NCI-H2107 treated with DMSO at 0.1 percent for 48 hours (cell line): ENCODE data around the gene ATP9A.
"Not testable (repeated sequence)": the region's sequence is repeated elsewhere in the genome, so short reads cannot be mapped to it uniquely, and the experiment has no call there.

Experiments
- DNase-seq: peaks from one replicate; lab custom pipeline; 2025; ENCODE audit not compliant: unreplicated experiment; lab: John Stamatoyannopoulos, UW

ATP9A gene

DNA sequence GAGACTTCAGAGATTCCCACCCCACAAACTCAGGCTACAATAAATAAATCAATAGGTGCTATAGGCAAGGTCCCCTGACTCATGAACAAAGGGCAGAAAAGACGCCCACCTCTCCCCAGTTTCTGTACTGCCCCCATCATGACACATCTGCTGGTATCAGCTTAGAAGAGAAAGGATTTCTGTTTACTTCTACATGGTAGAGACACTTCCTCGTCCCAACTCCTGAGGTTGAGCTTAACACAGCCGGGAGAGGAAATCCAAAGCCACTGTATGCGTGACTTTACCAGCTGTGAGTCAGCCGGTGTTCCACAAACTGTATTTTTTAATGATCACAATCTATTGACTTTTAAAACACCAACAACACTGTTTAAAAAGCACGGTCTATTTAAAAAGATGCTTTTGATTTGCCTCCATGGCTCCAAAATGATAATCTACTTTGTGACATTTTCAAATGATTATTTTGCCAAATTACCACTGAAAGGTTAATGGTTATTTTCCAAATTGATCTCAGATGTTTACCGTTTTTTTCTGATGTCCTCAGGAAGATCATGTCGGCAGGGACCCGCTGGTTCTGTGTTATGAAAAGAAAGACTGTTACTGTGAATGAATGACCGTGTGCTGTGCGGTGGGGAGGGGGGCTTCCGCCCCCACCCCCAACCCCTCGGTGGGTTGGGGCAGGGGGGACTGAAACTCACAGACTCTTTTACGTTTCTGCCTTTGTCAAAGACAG lies 72.5 kb downstream of the ATP9A start:
- no peak for DNase-seq

DNA sequence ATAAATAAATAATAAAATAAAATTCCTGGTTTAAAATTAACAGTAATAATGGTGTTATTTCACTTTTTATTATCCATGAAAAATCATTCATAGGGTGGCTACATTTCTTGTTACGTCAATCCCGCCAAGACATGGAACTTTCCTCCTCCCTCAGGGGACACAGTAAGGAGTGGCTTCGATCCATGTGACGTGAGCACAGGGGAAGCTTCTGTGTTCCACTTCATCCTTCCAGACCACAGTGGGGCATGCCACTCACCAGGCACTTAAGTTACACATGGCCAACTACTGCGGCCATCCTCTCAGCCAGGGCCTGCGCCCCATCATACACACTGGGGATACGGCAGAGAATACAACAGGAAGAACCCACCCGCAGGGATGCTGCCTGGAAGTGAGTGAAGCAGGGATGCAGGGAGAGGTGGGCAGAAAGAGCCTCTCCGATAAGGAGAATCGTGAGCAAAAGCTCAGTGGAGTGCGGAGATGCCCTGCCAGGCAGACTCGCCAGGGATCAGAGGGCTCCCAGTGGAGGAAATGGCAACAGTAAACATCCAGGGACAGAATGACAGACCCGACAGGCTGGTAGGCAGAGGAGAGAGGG lies 75.3 kb downstream of the ATP9A start:
- no peak for DNase-seq

DNA sequence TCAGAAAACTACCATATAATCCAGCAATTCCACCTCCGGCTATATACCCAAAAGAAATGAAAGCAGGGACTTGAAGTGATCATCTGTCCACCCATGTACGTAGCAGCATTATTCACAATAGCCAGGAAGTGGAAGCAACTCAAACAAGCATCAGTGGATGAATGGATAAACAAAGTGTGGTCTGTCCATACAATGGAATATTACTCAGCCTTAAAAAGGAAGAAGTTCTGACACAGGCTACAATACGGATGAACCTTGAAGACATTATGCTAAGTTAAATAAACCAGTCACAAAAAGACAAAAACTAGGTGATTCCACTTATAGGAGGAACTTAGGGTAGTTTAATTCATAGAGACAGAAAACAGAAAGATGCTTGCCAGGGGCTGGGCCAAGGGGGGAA lies 76.5 kb downstream of the ATP9A start:
- no peak for DNase-seq

DNA sequence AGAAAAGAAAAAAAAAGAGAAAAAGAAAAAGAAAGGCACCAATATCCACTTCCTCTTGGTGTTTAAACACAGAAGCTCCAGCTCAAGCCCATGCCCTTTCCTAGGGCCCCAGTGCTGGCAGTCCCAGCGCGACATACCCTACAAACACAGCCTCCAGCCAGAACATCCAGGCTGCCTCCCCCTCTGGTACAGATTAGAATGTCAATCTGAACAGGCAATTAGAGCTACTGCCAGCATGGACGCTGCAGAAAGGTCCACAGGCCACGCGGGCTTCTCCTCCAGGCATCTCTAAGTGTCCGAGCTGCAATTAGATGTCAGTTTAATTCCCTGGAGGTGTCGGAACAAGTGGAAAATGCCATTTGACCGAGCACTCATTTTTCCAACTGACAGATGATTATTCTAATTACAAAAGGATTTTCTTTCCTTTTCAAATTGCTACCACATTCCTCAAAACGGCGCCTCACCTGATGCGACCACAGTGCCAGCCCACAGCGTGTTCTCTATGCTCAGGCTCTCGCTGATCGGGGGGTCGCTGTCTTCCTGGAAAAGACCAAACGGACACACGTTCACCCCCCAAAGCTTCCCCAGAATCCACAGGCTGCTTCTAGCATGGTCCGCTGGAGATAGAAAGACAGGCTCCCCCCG lies 79.5 kb downstream of the ATP9A start:
- no peak for DNase-seq

DNA sequence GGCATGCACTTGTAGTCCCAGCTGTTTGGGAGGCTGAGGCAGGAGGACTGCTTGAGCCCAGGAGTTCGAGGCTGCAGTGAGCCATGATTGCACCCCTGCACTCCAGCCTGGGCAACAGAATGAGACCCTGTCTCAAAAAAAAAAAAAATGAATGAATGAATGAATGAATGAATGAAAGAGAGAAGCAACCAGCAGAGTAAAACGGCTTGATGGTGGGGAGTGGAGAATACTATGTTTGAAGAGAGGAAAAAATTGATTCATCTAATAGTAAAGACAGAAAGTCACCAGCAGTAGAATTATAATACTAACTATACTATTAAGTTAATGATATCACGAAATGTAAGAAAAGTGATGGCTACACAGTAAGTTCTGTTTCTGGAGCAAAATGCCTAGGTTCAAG lies 80.6 kb downstream of the ATP9A start:
- DNase-seq, result no peak

DNA sequence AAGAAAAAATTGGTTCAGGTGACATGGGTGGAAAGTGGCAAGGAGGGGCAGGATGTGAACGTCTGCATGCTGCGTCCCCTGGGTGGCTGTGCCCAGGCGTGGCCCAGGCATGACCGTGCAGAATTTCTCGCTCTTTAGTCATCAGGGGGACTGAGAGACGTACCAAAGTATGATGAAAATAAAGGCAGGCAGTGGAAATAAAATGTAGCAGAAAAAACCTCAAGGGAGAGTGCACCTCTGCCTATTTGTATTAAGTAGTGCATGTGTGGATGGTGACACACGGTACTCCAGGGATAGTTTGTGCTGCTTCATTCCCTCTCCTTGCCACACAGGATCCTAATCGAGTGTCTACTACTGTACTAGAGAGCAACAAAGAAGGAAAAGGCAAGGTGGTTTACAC lies 81.1 kb downstream of the ATP9A start:
- DNase-seq, result no peak

DNA sequence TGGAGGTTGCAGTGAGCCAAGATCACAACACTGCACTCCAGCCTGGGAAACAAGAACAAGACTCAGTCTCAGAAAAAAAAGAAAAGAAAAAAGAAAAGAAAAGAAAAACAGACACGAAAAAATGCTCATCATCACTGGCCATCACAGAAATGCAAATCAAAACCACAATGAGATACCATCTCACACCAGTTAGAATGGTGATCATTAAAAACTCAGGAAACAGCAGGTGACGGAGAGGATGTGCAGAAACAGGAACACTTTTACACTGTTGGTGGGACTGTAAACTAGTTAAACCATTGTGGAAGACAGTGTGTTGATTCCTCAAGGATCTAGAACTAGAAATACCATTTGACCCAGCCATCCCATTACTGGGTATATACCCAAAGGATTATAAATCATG lies 82.7 kb downstream of the ATP9A start:
- DNase-seq, result not testable (repeated sequence)

DNA sequence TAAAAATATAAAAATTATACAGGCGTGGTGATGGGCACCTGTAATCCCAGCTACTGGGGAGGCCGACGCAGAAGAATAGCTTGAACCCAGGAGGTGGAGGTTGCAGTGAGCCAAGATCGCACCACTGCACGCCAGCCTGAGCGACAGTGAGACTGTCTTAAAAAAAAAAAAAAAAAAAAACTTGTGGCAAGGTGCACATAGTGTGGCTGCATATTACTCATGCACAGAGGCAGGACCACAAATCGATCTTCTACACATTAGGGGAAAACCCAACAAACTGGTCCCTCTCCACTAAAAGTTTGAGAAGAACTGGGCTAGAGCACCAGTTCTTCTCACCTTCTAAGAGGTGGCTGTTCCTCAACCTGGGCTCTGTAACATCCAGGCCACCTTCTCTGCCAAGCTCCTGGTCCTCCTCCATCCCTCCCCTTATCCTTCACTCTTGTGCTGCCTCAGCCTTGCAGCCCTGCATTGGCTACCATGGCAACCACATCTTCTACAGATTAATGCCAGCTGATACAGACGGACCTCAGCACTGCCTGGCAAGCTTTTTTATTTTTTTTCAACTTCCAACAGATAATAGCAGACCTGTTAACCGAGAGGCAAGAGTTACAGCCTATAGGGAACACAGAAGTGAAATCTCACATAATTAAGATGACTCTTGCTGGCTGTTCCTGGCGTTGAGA lies 88.0 kb downstream of the ATP9A start:
- DNase-seq, result no peak

DNA sequence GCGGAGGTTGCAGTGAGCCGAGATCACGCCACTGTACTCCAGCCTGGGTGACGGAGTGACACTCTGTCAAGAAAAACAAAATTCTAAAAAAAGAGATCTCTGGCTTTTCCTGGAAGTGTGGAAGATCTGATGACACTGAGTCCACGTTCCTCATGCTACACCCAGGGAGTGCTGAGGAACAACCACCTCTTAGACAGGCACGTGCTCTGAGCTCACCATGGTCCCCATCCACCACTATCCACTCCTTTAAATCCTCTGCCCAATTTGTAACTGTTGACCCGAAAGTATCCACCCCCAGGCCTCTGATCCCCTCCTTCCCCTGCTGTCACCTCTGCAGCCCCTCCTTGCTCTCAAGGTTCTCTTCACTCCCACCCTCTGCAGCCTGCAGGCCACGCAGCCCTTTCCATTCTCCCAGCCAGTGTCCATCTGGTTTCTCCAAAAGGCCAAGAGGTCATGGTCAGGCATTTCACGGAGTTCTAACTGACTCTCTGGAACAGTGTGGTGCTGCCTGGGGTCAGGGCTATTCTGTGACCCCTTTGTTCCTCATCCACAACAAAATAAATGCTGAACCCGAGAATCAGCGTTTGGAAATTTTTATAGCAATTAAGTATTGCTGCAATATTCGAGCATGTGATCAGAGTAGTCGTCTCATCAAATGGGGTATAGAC lies 88.8 kb downstream of the ATP9A start:
- no peak for DNase-seq

DNA sequence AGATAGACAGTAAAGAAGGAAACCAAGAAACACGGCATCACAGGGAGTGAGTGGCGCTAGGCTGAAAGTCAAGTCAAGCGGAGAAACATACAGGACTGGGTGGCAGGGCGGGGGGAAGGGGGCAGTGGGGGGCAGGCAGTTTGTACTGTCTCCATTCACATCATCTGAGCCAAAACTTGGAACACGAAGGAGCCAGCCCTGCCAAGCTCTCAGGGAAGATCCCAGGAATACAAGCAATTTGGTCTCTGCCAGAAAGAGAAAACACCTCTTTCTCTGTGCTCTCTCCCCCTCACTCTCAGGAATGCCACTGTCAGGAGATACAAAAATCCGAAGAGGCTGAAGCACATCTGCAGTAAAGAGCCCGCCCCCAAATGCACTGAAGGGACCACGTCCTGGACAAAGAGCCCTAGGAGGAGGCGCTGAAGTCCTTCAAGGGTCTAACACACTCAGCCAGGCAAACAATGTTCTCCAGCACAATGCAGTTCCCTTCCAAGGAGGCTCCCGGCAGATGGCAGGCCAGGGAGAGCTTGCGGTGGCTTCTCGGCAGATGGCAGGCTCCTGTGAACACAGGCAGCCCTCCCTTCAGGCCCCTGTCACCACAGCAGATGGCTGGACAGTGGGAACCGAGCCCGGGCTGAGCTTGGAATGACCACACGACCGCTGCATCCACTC lies 90.0 kb downstream of the ATP9A start:
- DNase-seq, result no peak

DNA sequence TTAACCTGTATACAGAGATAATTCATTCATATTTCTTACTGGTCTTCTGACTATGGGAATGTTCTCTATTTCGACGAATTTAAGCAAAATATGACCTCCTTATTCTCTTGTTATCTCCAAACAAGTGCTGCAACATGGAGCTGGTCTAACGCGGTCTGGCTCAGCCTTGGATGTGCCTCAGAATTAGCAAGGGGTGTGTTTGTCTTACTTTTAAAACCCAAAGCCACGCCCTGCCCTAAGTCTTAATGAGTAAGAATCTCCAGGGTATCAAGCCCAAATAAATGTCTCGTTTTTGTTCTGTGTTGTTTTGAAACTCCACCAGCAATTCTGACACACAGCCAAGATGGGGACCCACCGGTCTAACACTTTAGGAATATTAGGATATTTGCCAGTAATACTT lies 99.2 kb downstream of the ATP9A start:
- DNase-seq, result no peak

DNA sequence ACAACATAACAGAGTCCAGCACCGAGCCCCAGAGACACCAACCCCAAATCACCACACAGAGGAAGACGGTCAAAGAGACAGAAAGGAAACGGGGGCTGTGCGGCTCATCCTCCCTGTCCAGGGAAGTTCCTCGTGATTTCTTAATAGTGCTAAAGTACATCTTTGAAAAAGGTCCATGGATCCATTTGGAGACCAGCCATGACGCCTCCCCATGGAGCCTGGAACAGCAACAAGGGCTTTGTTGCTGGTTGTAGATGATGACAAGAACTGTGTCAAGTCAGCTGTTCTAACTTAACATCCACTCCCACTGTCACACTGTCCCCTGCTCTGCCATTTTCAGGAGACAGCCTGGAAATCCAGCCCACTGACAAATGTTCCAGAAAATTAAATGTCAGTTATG lies 99.7 kb downstream of the ATP9A start:
- DNase-seq, result no peak

DNA sequence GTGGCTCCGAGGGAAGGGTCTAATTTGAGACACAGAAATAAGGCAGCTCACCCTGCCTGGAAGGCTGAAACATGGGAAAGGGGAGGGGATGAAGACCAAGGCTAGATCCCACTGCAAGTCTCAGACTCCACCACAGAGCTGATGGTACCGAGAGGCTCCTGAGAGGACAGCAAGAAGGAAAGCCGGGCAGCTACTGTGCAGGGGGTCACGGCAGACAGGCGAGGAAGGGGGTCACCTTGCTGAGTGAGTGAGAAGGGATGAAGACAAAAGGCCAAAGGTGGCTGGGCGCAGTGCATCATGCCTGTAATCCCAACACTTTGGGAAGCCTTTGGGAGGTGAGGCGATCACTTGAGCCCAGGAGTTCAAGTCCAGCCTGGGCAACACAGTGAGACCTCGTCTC lies 100.7 kb downstream of the ATP9A start:
- DNase-seq, result no peak

DNA sequence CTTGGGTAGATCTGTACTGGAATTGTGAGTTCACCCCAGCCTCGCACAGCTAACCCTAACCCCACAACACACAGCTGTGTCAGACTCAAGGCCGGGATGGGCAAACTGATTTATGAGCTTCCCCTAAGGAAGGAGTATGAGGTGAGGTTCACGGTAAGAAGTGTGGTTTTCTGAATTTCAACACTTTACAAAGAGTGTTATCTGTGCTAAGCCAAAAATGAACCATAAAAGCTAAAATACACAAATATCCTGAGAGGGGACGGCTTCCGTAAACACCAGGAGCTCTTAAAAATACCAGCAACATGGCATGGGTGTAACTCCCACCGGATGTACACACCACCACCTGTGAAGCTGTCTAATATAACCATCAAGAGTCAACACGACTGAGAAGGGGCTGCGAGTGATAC lies 101.2 kb downstream of the ATP9A start:
- DNase-seq, result no peak

DNA sequence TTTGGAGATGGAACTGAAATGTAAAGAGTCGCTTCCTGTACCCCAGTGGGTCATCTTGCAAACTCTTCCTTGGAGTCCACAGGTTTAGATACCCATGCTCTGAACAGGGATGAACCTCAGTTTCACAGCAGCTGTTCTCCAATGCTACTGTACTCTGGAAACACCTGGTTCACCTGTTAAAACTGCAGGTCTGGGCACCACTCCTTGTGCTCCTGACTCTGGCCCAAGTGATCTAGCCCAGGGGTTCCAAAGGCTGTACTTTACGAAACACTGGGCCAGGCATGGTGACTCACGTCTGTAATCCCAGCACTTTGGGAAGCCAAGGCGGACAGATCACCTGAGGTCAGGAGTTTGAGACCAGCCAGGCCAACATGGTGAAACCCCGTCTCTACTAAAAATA lies 102.1 kb downstream of the ATP9A start:
- no peak for DNase-seq

DNA sequence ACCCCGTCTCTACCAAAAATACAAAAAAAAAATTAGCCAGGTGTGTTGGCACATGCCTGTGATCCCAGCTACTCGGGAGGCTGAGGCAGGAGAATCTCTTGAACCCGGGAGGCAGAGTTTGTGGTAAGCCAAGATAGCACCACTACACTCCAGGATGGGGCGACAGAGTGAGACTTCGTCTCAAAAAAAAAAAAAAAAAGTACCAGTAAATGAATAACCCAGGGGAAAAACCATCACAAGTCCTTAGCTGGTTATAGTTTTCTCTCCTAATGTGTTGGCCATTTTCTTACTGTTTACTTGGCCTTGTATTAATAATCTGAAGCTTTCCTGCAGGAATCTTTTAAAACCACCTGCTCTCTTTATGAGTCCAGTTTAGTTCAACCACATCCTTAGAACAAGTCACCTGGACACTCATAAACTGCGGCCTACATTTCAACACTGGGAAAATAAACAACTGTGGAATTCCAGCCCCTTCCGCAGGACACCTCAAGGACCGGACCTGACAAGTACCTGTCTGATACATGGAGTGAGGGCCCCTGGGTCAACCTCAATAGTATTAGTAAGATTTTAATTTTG lies 102.6 kb downstream of the ATP9A start:
- no peak for DNase-seq

DNA sequence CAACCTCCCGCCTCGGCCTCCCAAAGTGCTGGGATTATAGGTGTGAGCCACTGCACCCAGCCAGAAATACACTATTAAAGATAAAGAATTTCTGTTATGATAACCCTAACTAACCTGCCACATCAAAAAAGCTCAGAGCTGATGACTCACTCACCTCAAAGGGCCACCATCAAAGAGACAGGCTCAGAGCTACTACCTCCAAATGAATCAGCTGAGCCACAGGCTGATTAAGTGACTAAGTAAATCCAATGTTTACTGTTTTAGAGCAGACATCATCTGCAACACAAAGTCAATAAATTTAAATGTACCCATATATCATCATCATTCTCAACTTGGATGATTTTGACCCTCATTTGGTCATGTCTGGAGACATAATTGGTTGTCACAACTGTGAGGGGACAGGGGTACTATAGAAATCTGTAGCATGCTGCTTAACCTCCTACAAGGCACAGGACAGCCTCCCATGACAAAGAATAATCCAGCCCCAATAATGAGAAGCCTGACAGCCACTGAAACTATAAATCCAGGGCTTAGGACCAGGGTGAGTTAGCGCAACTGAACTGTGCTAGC lies 106.5 kb downstream of the ATP9A start:
- DNase-seq, result no peak

DNA sequence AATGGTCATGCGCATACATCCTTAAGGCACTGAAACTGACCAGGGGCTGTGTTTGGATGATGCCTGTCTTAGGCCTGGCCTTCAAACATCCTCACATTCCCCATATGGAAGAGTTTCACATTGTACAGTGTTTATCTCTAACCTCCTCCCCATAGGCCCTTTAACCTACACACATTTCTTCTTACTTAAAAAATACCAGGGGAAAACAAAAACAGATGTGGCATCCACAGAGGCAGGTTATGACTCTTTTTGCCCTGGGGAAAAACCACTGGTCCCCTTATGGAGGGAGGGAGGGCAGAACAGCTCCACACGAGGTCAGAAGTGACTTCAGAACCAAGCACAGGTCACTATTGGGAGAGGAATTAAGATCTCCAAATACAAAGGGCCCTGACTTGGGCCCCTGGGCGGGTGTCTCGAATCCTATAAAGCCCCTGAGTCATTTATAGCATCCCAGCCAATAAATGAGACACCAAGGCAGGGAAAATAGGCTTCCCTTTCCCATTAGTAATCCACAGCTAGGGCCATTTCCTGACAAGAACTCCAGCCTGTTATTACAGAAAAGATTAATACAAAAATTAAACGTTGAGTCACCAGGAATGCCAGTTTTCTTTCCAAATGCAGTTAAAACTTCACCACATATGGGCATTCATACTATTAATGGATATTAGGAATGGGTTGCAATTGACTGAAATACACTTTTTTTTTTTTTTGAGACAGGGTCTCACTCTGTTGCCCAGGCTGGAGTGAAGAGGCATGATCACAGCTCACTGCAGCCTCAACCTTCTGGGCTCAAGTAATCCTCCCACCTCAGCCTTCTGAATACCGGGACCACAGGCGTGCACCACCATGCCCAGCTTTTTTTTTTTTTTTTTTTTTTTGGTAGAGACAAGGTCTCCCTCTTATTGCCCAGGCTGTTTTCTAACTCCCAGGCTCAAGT lies 107.2 kb downstream of the ATP9A start:
- no peak for DNase-seq

DNA sequence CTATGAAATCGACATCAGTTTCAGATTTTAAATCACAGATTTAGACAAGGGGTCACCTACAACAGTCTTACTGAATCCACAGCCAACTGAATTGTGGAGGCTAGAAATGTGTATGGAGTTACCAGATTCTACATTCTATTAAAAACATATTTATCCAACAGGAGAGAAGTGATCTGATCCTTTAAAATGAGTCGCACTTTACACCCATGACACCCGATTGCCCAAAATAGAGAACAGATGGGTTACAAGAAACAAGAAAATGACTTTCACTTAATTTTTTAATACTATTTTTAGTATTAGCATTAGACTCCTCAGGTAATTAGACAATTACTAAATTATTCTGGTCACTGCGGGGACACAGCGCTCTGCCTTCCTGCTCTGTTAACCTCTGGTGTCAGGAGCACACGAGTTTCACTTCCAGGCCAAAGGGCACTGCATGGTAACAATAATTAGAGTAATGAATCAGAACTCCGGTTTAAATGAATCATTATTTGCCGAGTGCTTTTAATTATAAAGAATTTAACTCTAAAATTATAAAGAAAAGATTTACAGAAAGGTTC lies 108.6 kb downstream of the ATP9A start:
- no peak for DNase-seq
